IMR-90 (cell line): ENCODE measurements around the gene SYNPR.

Source experiments
- TF ChIP-seq, protein P1 (sequence below): fragments of 150-350 bp; IDR thresholded peaks from 2 replicates; pipeline ENCODE4 v1.6.1; 2017; ENCODE audit warnings: mild to moderate bottlenecking, antibody characterized with exemption, low read length, low read depth
- TF ChIP-seq, protein P2 (sequence below): conservative IDR thresholded peaks from 2 replicates; pipeline ENCODE4 v1.5.1; 2012; ENCODE audit warnings: mild to moderate bottlenecking, low read depth, low read length, improper control_type of control experiment

DNA sequence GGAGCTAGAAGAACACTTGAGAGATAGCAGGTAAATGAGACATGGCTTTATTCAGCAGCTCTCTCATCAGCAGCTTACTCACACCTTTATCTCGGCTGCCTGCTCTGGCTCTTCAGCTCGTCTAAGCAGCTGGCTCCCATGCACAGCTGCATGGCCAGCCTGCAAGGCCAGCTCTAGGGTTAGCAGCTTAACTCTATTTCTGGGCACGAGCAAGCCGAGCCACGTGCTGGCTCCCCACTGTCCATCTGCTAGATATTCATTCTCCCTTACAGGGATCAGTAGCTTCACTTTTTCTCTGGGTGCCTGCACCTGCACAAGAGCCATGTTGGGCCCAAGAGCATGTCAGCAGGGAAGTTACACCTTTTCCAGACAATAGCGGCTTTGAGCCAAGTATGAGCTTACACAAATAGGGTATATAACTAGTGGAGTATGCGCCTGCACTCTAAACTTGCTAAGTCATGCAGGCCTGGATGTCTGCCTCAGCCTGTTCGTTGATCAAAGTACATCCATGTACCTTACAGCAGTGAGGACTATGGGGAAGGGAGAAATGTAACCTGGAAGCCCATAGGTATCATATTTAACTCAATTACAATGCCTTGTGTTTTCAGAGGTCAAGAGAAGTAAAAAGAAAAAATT, 199.5 kb downstream of the SYNPR start:
- TF ChIP-seq, protein P1, sequence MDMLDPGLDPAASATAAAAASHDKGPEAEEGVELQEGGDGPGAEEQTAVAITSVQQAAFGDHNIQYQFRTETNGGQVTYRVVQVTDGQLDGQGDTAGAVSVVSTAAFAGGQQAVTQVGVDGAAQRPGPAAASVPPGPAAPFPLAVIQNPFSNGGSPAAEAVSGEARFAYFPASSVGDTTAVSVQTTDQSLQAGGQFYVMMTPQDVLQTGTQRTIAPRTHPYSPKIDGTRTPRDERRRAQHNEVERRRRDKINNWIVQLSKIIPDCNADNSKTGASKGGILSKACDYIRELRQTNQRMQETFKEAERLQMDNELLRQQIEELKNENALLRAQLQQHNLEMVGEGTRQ: no peak
- TF ChIP-seq, protein P2, sequence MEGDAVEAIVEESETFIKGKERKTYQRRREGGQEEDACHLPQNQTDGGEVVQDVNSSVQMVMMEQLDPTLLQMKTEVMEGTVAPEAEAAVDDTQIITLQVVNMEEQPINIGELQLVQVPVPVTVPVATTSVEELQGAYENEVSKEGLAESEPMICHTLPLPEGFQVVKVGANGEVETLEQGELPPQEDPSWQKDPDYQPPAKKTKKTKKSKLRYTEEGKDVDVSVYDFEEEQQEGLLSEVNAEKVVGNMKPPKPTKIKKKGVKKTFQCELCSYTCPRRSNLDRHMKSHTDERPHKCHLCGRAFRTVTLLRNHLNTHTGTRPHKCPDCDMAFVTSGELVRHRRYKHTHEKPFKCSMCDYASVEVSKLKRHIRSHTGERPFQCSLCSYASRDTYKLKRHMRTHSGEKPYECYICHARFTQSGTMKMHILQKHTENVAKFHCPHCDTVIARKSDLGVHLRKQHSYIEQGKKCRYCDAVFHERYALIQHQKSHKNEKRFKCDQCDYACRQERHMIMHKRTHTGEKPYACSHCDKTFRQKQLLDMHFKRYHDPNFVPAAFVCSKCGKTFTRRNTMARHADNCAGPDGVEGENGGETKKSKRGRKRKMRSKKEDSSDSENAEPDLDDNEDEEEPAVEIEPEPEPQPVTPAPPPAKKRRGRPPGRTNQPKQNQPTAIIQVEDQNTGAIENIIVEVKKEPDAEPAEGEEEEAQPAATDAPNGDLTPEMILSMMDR: no peak
